NCI-H2107 treated with DMSO at 0.1 percent for 48 hours (cell line): ENCODE measurements around the gene LAMA2.

Experiments used
- DNase-seq: peaks from one replicate; lab custom pipeline; 2025; ENCODE audit not compliant: unreplicated experiment; lab: John Stamatoyannopoulos, UW

LAMA2 gene

GRCh38 chr6:129253727-129254126, 370.8 kb downstream of the LAMA2 start:
- DNase-seq = no peak

DNA sequence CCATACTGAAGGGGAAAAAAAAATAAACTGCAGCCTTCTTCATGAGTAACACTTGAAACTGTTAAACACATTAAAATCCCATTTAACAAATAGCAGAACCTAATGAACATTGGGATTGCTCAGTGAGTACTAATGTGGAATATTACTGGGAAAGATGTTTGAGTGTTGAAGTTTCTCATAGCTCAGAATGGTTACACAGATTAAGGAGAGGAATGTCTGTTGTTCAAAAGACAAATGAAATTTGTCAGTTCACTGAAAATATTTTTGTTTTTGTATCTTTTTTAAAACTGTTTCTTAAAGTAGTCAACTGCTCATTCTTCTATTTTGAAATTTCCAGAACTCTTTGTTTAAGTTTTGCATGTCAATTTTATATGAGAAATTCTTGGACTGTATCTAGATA, 374.3 kb downstream of the LAMA2 start:
- no peak for DNase-seq

DNA sequence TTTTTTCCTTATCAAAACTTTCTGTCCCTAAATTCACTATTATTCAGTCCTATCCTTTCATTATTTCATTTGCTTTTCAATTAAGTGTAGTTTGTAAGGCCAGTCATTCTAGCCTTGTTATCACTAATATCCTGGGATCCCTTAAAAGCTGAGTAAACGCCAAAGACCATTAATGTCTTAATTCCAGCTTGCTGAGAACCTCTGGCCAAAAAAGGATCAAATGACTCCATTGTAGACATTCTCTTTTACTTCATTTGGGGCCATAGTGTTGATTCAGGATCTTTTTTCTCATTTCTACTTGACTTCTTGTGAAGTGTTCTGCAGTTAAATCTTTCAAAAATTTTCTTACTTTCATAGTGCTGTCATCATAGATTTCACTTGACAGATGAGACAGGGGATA, 379.7 kb downstream of the LAMA2 start:
- no peak for DNase-seq

GRCh38 chr6:129263176-129263575, 380.2 kb downstream of the LAMA2 start:
- no peak for DNase-seq

GRCh38 chr6:129264480-129265045, 381.6 kb downstream of the LAMA2 start:
- no peak for DNase-seq

- peak; percentile 54 for DNase-seq
These were observed 384.1 kb downstream of the LAMA2 start for GRCh38 chr6:129267028-129267427.

- DNase-seq = no peak
These were observed 386.1 kb downstream of the LAMA2 start for GRCh38 chr6:129269076-129269475.

DNA sequence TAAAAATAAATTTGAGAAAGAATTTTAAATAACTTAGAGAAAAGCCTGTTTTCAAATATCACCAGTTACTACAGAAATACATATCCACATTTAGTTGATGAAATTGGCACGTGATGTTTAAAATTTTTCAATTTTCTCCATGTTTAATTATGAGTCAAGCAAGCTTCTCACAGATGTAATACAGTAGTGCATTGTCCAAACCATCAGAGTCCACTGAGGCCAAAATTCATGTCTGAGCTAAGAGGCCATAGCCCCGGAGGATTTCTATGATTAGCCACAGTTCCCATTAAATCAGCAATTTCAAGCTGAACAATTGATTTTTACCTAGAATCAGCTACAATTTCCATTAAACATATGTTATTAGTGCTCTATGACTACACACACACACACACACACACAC, 387.0 kb downstream of the LAMA2 start:
- no peak for DNase-seq

GRCh38 chr6:129270450-129270849, 387.5 kb downstream of the LAMA2 start:
- no peak for DNase-seq

DNA sequence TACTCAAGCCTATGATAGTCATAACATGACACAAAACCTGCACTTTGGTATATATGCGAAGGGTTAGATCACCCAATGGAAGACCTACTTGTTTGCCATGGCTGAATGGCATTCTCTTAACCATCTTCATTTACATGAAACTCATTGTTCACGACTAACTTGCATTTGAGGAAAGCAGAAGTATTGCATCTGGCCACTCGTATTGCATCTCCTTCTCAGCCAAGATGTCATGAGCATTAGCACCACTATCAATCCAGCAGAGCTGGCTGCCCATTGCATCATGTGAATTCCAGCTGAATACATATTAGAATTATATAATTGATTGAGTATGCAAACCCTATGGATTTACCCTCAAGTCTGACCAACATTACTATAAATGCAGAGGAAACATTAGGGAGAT, 390.2 kb downstream of the LAMA2 start:
- DNase-seq = no peak

DNA sequence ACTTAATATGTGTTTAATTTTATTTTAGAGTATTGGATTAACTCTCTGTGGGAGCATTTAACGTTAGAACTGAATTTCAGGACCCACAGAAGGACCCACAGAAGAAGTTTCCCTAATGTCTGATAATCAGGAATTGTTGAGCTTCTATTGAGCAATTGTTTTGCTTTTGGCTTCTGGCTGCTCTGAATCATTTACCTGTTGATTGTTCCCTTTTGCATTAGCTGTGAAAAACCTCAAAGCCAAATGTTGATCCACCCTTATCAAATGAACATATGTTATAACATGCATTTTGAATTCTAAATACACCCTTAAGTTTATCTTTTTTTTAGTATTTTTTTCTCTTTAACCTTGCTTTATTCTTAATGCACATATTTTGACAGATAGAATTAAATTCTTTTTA, 393.5 kb downstream of the LAMA2 start:
- no peak for DNase-seq

DNA sequence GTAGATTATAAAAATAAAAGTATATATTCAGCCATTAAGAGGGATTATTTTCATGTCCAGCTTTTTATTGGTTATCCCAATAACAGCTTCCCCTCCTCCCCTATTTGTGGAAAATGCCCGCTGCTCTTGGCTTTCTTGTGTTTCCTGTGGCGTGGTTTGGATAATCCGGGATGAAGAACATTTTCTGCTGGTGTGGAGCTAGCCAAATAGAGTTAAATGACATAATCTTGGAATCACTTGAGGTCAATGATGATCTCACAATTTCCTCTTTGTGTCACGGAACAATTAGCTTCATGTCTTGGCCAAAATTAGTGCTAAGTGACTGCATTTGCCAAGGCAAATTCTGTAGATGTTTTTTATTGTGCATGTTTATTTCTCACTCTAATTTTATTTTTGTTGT, 394.0 kb downstream of the LAMA2 start:
- no peak for DNase-seq

GRCh38 chr6:129279343-129280292, 396.7 kb downstream of the LAMA2 start:
- DNase-seq = no peak

DNA sequence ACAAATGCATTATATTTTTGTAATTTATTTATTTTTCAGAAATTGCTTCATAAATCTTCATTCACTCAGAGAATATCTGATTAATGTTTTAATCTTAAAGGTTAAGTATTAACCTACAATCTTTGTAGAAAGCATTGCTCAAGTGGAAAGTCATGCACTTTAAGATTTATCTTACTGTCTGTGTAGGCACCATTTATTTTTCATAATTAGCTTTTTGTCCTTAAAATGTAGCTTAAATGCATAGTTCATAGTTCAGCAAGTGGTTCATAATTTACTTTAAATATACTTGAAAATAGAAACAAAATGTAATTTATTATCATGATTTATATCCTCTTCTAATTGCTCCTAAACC, 397.3 kb downstream of the LAMA2 start:
- DNase-seq = no peak

DNA sequence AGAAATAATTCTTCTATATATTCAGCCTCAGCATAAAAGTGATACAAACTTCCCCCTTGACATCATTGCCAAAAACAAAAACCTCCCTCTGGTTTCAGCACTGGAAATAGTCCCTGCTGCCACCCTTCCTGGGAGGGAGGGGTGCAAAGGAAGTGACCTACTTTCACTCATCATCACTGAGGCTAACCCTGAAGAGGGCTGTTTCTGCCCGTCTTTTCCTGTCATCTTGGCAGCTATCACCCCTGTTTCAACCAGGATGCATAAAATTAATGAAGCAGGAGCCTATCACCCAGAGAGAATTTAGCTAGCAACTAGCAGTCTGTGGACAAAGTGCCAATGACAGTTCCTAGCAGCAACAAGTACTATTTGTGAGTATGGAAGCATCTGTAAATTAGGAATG, 397.8 kb downstream of the LAMA2 start:
- DNase-seq = no peak

- DNase-seq = no peak
These were observed 398.3 kb downstream of the LAMA2 start for GRCh38 chr6:129281168-129281796.

GRCh38 chr6:129282019-129282418, 399.1 kb downstream of the LAMA2 start:
- DNase-seq = no peak

GRCh38 chr6:129284225-129284624, 401.3 kb downstream of the LAMA2 start:
- DNase-seq = no peak

DNA sequence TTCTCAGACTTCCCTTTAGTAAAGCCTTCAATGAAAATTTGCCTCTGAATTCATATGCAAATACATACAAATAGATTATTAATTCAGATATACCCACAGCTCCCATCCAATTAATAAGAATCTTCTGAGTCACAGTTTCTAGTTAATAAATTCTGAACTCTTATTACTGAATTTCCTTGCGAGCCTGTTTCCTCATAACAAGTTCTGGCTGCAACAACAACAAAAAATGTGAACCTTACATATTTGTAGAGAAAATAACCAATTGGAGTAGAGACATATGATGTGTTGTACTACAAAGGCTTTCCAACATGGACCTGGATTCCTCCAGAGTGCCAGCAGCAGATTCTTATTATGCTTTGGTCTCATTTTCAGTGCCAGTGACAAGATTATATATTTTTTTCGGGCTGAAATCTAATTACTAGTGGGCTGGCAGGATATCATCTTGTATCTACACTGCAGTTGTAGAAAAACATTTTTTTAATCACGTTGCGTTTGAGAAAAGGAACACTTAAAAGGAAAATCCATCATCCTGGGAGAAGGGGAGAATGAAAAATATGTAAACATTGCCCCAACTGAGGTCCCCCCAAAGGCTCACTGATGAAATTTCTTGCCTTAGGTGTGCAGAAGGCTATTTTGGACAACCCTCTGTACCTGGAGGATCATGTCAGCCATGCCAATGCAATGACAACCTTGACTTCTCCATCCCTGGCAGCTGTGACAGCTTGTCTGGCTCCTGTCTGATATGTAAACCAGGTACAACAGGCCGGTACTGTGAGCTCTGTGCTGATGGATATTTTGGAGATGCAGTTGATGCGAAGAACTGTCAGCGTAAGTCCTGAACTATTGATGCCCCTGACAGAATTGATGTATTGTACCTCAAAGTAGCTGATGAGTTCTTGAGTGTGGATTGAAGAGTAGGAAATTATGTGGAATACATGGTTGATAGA, 404.6 kb downstream of the LAMA2 start:
- no peak for DNase-seq

DNA sequence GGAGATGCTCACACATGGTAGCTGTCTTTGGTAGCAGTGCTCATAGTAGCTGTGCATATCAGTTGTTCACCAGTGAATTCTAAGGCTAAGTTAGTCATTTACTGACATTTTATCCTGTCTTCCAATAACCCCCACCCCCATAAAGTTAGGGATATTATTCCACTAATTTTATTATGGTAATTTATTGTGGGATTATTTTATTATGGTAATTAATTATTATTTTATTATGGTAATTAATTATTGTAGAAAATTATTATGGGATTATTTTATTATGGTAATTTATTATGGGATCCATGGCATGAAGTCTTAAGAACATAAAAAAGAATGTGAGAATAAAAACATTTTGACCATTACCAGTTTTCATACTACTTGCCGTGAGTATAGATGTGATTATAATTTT, 406.5 kb downstream of the LAMA2 start:
- no peak for DNase-seq

DNA sequence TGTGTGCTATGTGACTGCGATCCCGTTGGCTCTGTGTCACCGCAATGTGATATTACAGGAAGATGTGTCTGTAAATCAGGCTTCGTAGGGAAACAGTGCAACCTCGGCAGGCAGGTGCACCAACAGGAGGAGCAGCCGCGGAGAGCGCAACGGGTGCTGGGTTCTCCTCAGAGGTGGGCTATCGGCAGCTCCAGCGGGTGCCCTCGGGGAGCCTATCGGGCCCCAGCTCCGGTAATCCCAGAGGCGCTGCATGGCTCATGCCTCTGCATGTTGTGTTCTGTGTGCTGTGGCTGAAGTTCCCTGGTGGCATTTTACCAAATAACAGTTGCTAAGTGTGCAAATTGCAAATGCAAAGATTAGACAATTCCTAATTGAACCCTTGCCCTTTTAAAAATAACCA, 409.9 kb downstream of the LAMA2 start:
- DNase-seq = no peak
